ENCODE measurements around the gene CBX1. TPM values are rescaled to one million over a fixed set of nuclear protein-coding genes. Genes with fewer than 3 reads are reported as not detected.
A peak's percentile ranks its signal among the peaks of the same experiment; 100 is the strongest.
"Not testable (repeated sequence)": the region's sequence is repeated elsewhere in the genome, so short reads cannot be mapped to it uniquely, and the experiment has no call there.

The CBX1 gene
- total and polyA plus RNA-seq, 5 donors: 29.2 to 37.9 (median 33.2) TPM

DNA sequence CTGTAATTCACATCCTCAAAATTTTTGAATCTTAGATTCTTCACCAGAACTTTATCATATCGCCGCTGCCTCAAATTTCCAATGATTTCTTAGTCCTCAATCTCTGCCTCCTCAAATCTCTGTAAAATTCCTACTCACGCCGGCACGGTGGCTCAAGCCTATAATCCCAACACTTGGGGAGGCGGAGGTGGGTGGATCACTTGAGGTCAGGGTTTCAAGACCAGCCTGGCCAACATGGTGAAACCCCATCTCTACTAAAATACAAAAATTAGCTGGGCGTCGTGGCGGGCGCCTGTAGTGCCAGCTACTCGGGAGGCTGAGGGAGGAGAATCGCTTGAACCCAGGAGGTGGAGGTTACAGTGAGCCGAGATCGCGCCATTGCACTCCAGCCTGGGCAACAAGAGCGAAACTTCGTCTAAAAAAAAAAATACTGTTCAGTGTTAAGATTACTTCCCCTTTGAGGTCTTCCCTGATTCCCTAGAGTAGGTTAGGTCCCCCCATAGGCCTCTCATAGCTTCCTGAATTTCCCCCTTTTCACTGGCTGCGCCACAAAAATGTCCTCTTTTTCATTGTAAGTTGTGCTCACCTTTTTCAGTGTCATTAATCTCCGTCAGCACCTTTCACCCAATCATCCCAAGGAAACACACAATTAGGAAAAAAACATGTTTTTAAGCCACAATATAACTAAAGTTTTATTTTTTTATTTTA, 919 bp upstream of the CBX1 start:
- no peaks in the 10 kb centered on the region for H3K4me1 ChIP-seq (ENCODE audit: control insufficient read depth, insufficient read depth, low read length)
- no peaks in the 10 kb centered on the region for H3K9me3 ChIP-seq (ENCODE audit: control insufficient read depth, low read length)
- H3K4me3 ChIP-seq (ENCODE audit: low read length): no peak overlapping the region
- intact Hi-C loops (cut with DNase I): loop anchor here in 1 of 4 donors (10.0 kb wide), 1 partner anchor 77 kb away; no protein-coding TSS in a partner anchor
- ATAC-seq (no peak), DNase-seq (no peak)
- WGBS: 86% methylated on average over 19 of the region's 19 CpGs
- no peak overlapping the region for H3K27ac ChIP-seq (ENCODE audit: low read length)
- H3K27me3 ChIP-seq (ENCODE audit: control insufficient read depth, insufficient read depth): no peaks in the 10 kb centered on the region

DNA sequence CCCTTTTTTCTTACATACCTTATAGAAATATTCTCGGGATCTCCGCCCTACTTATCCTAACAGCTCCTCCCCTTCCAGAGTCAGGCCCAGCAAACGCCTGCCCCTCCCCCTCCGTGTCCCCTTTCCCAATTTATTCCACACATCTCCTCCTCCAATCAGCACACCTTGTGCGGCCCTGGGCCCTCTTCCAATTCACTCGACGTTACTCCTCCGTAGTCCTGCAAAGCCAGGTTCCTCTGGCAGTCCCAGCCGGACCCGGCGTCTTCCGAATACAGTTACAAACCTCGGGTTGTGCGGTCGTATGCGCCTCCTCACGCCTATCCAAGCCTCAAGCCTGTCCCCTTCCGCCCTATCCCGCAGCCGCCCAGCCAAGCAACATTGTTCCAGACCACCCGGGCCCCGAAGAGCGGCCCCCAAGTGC, 677 bp downstream of the CBX1 start:
- Histone ChIP-seq H3K4me1 (ENCODE audit: control insufficient read depth, insufficient read depth, low read length) (no peaks in the 10 kb centered on the region), H3K9me3 (ENCODE audit: control insufficient read depth, low read length) (no peaks in the 10 kb centered on the region), H3K27me3 (ENCODE audit: control insufficient read depth, insufficient read depth) (no peaks in the 10 kb centered on the region), H3K4me3 (ENCODE audit: low read length) (peak overlapping the region; percentile 97), H3K27ac (ENCODE audit: low read length) (peak overlapping the region; percentile 93)
- WGBS: 1% methylated on average over 23 of the region's 23 CpGs
- intact Hi-C loops (cut with DNase I): loop anchor here in 1 of 4 donors (10.0 kb wide), 1 partner anchor 76 kb away; no protein-coding TSS in a partner anchor
- peak; percentile 55 to 76 (median 74) for DNase-seq
- peak; percentile 25 to 50 for ATAC-seq

DNA sequence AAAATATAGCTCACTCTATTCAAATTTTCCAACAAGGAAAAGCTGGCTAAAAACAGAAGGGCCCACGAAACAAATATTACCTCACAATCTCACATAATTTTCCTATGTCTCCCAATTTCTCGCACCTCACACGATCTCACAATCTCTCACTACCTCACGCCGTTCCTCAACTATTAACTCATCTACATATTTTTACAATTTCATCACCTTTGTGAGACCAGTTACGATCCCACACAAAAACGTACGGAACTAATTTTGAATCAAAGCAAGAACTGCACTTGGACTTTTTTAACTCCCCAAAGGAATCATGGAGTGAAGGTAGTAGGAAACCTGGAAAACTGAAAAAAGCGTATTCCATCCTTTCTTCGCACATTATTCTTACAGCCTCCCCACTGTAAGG, 1.1 kb downstream of the CBX1 start:
- intact Hi-C loops (cut with DNase I): loop anchor here in 1 of 4 donors (10.0 kb wide), 1 partner anchor 75 kb away; no protein-coding TSS in a partner anchor
- Histone ChIP-seq H3K27ac (ENCODE audit: low read length) (peak overlapping the region; percentile 16), H3K27me3 (ENCODE audit: control insufficient read depth, insufficient read depth) (no peaks in the 10 kb centered on the region), H3K9me3 (ENCODE audit: control insufficient read depth, low read length) (no peaks in the 10 kb centered on the region), H3K4me3 (ENCODE audit: low read length) (peak overlapping the region; percentile 97), H3K4me1 (ENCODE audit: control insufficient read depth, insufficient read depth, low read length) (no peaks in the 10 kb centered on the region)
- 31% methylated on average over 10 of the region's 10 CpGs for WGBS
- DNase-seq (no peak), ATAC-seq (no peak)

DNA sequence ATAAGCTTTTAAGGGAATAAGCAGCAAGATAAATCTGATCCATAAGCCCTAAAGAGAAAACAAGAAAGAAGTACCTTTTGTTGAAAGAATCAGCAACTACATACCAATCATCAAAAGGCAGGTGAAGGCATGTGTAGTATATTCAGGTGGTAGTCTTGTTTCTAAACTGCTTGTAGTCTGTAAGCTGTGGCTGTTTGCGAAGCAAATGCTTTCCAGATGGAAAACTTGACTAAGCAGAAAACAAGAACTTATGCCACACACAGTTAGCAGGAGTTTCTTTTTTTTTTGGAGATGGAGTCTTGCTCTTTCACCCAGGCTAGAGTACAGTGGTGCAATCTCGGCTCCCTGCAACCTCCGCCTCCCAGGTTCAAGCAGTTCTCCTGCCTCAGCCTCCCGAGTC, 5.7 kb downstream of the CBX1 start:
- intact Hi-C loops (cut with DNase I): no loop called here
- Histone ChIP-seq H3K4me1 (ENCODE audit: control insufficient read depth, insufficient read depth, low read length) (no peaks in the 10 kb centered on the region), H3K27ac (ENCODE audit: low read length) (no peak overlapping the region), H3K9me3 (ENCODE audit: control insufficient read depth, low read length) (no peaks in the 10 kb centered on the region), H3K4me3 (ENCODE audit: low read length) (no peak overlapping the region), H3K27me3 (ENCODE audit: control insufficient read depth, insufficient read depth) (no peaks in the 10 kb centered on the region)
- ATAC-seq (no peak), DNase-seq (no peak)
- 88% methylated on average over 4 of the region's 4 CpGs for WGBS

DNA sequence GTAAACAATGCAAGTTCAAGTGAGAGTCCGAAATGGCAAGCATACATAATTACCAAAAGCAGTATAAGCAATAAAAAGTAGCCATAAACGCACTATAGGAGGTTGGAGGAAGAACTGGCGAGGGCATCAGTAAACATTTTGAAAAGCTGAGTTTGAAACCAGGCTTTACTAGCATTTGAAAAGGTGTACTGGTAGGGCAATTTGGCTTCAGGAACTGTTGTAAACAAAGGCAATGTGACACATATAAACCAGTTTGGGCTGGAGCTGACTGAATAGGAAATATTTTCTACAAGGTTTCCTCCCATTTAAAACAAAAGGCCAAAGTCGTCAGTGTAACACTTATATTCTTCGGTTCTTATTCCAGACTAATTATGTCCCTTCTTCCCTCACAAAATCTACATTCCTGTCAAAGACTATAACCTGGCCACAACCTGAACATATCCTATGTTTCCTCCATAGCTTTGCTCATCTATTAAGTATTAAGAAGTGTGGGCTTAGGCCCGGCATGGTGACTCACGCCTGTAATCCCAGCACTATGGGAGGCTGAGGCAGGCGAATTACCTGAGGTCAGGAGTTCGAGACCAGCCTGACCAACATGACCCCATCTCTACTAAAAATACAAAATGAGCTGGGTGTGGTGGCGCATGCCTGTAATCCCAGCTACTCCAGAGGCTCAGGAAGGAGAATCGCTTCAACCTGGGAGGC, 7.8 kb downstream of the CBX1 start:
- Histone ChIP-seq H3K4me3 (ENCODE audit: low read length) (no peak overlapping the region), H3K9me3 (ENCODE audit: control insufficient read depth, low read length) (no peaks in the 10 kb centered on the region), H3K27me3 (ENCODE audit: control insufficient read depth, insufficient read depth) (no peaks in the 10 kb centered on the region), H3K4me1 (ENCODE audit: control insufficient read depth, insufficient read depth, low read length) (no peaks in the 10 kb centered on the region), H3K27ac (ENCODE audit: low read length) (no peak overlapping the region)
- WGBS: 89% methylated on average over 11 of the region's 11 CpGs
- intact Hi-C loops (cut with DNase I): no loop called here
- no peak for ATAC-seq
- no peak for DNase-seq

DNA sequence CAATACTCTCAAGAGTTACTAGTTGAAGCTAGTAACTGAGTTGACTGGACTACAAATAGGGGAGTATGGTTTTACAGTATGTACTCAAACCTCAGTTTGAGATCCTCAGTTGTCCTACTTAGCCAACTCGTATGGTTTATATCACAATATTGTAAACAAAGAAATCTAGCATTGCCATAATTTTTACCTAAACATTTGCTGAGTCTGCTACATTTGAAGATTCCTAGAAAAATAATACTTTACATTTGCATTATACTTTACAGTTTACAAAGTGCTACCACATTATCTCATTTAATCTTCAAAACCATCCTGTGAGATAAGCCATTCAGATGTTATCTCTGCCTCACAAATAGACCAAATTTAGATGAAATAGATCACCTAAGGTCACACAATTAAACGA, 16.3 kb downstream of the CBX1 start:
- intact Hi-C loops (cut with DNase I): loop anchor here in 1 of 4 donors (5.0 kb wide), 1 partner anchor 42 kb away; no protein-coding TSS in a partner anchor
- H3K27ac ChIP-seq (ENCODE audit: low read length): no peak overlapping the region

DNA sequence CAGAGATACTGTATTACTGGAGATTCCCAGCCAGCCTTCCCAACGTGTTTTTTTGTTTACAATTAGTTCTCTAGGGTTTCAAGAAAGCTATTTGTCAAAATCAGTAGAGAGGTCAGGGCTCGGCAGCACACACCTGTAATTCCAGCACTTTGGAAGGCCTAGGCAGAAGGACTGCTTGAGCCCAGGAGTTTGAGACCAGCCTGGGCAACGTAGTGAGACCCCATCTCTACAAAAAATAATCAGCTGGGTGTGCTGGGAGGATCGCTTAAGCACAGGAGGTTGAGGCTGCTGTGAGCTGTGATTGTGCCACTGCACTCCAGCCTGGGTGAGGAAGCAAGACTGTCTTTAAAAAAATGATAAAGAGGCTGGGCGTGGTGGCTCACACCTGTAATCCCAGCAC, 19.4 kb downstream of the CBX1 start:
- ATAC-seq (no peak), DNase-seq (no peak)
- Histone ChIP-seq H3K27ac (ENCODE audit: low read length) (no peak overlapping the region), H3K4me3 (ENCODE audit: low read length) (no peak overlapping the region), H3K9me3 (ENCODE audit: control insufficient read depth, low read length) (no peaks in the 10 kb centered on the region), H3K4me1 (ENCODE audit: control insufficient read depth, insufficient read depth, low read length) (peaks cover 5% of the 10 kb centered on the region), H3K27me3 (ENCODE audit: control insufficient read depth, insufficient read depth) (no peaks in the 10 kb centered on the region)
- 81% methylated on average over 5 of the region's 5 CpGs for WGBS
- intact Hi-C loops (cut with DNase I): loop anchor here in 1 of 4 donors (5.0 kb wide), 1 partner anchor 45 kb away; no protein-coding TSS in a partner anchor

More for the DNA sequence above, 16.3 kb downstream of the CBX1 start:
- no peak for ATAC-seq
- H3K27me3 ChIP-seq (ENCODE audit: control insufficient read depth, insufficient read depth): no peaks in the 10 kb centered on the region
- H3K4me3 ChIP-seq (ENCODE audit: low read length): no peak overlapping the region
- H3K9me3 ChIP-seq (ENCODE audit: control insufficient read depth, low read length): no peaks in the 10 kb centered on the region
- 54% methylated on average over 2 of the region's 2 CpGs for WGBS
- DNase-seq: no peak
- H3K4me1 ChIP-seq (ENCODE audit: control insufficient read depth, insufficient read depth, low read length): peaks cover 5% of the 10 kb centered on the region

DNA sequence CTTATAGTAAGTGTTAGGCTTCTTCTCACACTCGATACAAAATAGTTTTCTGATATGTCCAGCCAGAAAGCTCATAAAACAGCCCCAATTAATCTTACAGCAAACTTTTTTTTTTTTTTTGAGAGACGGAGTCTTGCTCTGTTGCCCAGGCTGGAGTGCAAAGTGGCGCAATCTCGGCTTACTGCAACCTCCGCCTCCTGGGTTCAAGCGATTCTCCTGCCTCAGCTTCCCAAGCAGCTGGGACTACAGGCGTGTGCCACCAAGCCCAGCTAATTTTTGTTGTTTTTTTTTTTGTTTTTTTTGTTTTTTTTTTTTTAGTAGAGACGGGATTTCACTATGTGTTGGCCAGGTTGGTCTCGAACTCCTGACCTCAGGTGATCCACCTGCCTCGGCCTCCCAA, 24.1 kb downstream of the CBX1 start:
- intact Hi-C loops (cut with DNase I): loop anchor here in 1 of 4 donors (5.0 kb wide), 1 partner anchor 50 kb away; no protein-coding TSS in a partner anchor
- 91% methylated on average over 10 of the region's 10 CpGs for WGBS
- H3K4me1 ChIP-seq (ENCODE audit: control insufficient read depth, insufficient read depth, low read length); DNase-seq; H3K9me3 ChIP-seq (ENCODE audit: control insufficient read depth, low read length); H3K4me3 ChIP-seq (ENCODE audit: low read length); ATAC-seq; H3K27ac ChIP-seq (ENCODE audit: low read length); H3K27me3 ChIP-seq (ENCODE audit: control insufficient read depth, insufficient read depth): not testable (repeated sequence)

DNA sequence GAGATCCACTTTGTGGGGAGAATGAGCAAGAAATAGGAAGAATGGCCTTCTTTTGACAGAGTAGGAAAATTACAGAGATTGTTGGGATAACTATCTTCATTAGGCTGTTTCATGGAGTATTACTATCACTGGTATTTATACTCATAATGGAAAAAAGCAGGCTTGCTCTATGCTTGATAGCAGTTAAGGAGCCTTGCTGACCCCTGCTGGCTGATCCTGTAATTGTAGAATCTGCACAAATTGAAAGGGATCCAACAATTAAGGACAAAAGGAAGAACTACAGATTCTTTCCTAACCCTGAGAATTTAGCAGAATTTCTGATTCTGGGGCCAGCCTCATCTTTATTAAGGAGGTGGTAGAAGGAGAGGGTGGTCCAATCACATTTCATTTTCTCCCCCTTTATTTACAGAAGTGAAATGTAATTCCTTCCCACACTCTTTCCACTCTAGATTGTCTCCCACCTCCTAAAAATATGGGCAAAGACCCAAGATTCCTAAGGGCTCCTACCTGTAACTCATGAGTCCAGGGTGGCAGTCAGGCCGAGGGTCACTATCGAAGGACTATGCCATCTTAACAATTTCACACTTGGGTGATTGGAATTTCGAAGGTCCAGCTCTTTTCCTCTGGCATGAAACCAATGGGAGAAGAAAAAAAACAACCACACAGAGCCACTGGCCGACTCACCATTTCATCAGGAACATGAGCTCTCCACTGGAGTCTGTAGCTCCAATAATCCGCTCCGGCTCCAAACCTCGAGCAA, 26.8 kb downstream of the CBX1 start:
- peak; percentile 73 to 88 (median 75) for DNase-seq
- 58% methylated on average over 7 of the region's 7 CpGs for WGBS
- H3K4me1 ChIP-seq (ENCODE audit: control insufficient read depth, insufficient read depth, low read length): no peaks in the 10 kb centered on the region
- peak; percentile 85 to 86 for ATAC-seq
- no peak overlapping the region for H3K4me3 ChIP-seq (ENCODE audit: low read length)
- no peaks in the 10 kb centered on the region for H3K9me3 ChIP-seq (ENCODE audit: control insufficient read depth, low read length)
- intact Hi-C loops (cut with DNase I): loop anchor here in 3 of 4 donors (1.0 to 5.0 kb wide), 2 partner anchors 47 to 48 kb away; no protein-coding TSS in a partner anchor
- no peak overlapping the region for H3K27ac ChIP-seq (ENCODE audit: low read length)
- no peaks in the 10 kb centered on the region for H3K27me3 ChIP-seq (ENCODE audit: control insufficient read depth, insufficient read depth)

DNA sequence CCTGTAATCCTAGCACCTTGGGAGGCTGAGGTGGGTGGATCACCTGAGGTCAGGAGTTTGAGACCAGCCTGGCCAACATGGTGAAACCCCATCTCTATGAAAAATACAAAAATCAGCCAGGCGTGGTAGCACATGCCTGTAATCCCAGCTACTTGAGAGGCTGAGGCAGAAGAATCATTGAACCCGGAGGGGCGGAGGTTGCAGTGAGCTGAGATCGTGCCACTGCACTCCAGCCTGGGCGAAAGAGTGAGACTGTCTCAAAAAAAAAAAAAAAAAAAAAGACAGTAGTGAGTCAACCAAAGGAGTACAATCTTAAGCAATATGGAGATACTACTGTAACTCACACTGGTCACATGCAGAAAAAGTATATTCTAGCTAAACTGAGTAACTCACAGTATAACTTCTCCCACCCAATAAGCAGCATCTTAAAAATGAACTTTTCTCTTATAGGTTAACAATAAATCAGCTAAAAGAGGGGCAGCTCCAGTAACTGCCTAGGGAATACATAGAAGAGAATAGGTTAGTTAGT, 27.6 kb downstream of the CBX1 start:
- H3K27ac ChIP-seq (ENCODE audit: low read length); H3K9me3 ChIP-seq (ENCODE audit: control insufficient read depth, low read length); H3K4me1 ChIP-seq (ENCODE audit: control insufficient read depth, insufficient read depth, low read length); ATAC-seq; DNase-seq; H3K27me3 ChIP-seq (ENCODE audit: control insufficient read depth, insufficient read depth); H3K4me3 ChIP-seq (ENCODE audit: low read length): not testable (repeated sequence)
- 89% methylated on average over 5 of the region's 5 CpGs for WGBS
- intact Hi-C loops (cut with DNase I): loop anchor here in 2 of 4 donors (1.0 to 5.0 kb wide), 2 partner anchors 46 to 47 kb away; no protein-coding TSS in a partner anchor

All from right cardiac atrium (tissue), 5 donors.